Gastroesophageal sphincter (tissue), 4 donors: ENCODE results near the gene SPAG4. TPM values are rescaled to one million over a fixed set of nuclear protein-coding genes. Genes with fewer than 3 reads are reported as not detected.

Source experiments
- ATAC-seq: fragments of 150-250 bp; one replicate; pipeline ENCODE4 v1.9.1; 2016; ENCODE audit warnings: mild to moderate bottlenecking, moderate library complexity
- H3K27ac ChIP-seq, 4 donors: fragments of 200-600 bp; sonication (generic) in 3 of 4; 1 replicate in 3 of 4; 2 replicates in 1 of 4; pipeline ENCODE4 v1.5.1; 2016 to 2019
- H3K27me3 ChIP-seq: fragments of 200-600 bp; sonication (generic); one replicate; pipeline ENCODE4 v1.5.1; 2019
- H3K36me3 ChIP-seq, 2 donors: fragments of 200-600 bp; sonication (generic); one replicate each; pipeline ENCODE4 v1.5.1; 2019; ENCODE audit warnings: control low read depth in 1 of 2
- H3K4me1 ChIP-seq, 3 donors: fragments of 200-600 bp; sonication (generic); 1 replicate in 2 of 3; 2 replicates in 1 of 3; pipeline ENCODE4 v1.5.1; 2016 to 2019; ENCODE audit warnings: control low read depth in 2 of 3
- H3K4me3 ChIP-seq, 2 donors: fragments of 200-600 bp; sonication (generic); one replicate each; pipeline ENCODE4 v1.5.1; 2019; ENCODE audit warnings: mild to moderate bottlenecking in 1 of 2, moderate library complexity in 1 of 2
- H3K9me3 ChIP-seq, 3 donors: fragments of 200-600 bp; sonication (generic); one replicate each; pipeline ENCODE4 v1.5.1; 2017 to 2019; ENCODE audit warnings: control low read depth in 2 of 3
- EP300 ChIP-seq: sonication (generic); formaldehyde crosslinking; IDR thresholded peaks from one replicate; pipeline ENCODE4 v1.6.1; 2017; ENCODE audit warnings: antibody characterized with exemption, mild to moderate bottlenecking
- POLR2A ChIP-seq, 2 donors: fragments of 450-650 bp; IDR thresholded peaks; one replicate each; pipeline ENCODE4 v1.6.1; 2017; ENCODE audit warnings: antibody characterized with exemption in 2 of 2, mild to moderate bottlenecking in 2 of 2, moderate library complexity in 1 of 2
- POLR2AphosphoS5 ChIP-seq: sonication (generic); formaldehyde crosslinking; IDR thresholded peaks from one replicate; pipeline ENCODE4 v1.6.1; 2017; ENCODE audit warnings: antibody characterized with exemption
- WGBS, 2 donors: methylation state at CpG; one replicate each; pipeline ENCODE4 v1.1.5; 2018; ENCODE audit warnings: low coverage in 1 of 2; 5-methylcytosine and 5-hydroxymethylcytosine counted together
- total RNA-seq, 4 donors: library from RNA; depleted of rRNA; stranded (reverse); fragments of >200 nt; gene quantifications; one replicate each; pipeline ENCODE4 v1.1.0, GENCODE V29; 2016
- TF ChIP-seq, protein P1 (sequence below), 4 experiments: fragments of 200-600 bp in 2 of 4; fragments of 450-650 bp in 2 of 4; sonication (generic) in 1 of 4; IDR thresholded peaks; one replicate each; pipeline ENCODE4 v1.5.1; 2017 to 2019; ENCODE audit warnings: antibody characterized with exemption in 4 of 4, mild to moderate bottlenecking in 2 of 4, moderate library complexity in 2 of 4

Gene SPAG4
- total RNA-seq, 4 donors from 2014 or later: 0.85 to 3.5 (median 2.9) TPM

DNA sequence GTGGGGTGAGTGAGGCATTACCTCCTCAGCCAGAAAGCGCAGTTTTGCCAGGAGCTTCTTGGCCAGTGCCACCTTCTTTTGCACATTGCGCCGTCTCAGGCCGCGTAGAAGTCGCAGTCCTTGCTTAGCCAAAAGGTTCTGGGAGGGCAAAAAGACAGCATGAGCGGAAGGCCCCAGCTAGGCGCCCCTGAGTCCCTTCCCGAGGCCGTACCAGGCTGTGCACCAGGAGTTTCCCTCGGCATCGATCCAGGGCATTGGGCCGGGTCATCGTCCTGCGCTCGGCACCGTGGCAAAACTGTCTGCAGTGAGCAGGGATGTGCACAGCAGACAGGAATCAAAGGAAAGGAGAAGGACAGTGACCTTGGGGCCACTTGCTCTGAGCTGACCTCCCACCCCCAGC is 20.2 kb upstream of the SPAG4 start:
- peaks cover 23% of the 10 kb centered on the region for H3K27me3 ChIP-seq
- H3K36me3 ChIP-seq: no peaks in the 10 kb centered on the region
- ATAC-seq: no peak
- no peak for TF ChIP-seq POLR2AphosphoS5
- TF ChIP-seq, protein P1, sequence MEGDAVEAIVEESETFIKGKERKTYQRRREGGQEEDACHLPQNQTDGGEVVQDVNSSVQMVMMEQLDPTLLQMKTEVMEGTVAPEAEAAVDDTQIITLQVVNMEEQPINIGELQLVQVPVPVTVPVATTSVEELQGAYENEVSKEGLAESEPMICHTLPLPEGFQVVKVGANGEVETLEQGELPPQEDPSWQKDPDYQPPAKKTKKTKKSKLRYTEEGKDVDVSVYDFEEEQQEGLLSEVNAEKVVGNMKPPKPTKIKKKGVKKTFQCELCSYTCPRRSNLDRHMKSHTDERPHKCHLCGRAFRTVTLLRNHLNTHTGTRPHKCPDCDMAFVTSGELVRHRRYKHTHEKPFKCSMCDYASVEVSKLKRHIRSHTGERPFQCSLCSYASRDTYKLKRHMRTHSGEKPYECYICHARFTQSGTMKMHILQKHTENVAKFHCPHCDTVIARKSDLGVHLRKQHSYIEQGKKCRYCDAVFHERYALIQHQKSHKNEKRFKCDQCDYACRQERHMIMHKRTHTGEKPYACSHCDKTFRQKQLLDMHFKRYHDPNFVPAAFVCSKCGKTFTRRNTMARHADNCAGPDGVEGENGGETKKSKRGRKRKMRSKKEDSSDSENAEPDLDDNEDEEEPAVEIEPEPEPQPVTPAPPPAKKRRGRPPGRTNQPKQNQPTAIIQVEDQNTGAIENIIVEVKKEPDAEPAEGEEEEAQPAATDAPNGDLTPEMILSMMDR (IDR thresholded peaks at IDR 0.05): no peak
- TF ChIP-seq EP300: no peak
- TF ChIP-seq POLR2A (IDR thresholded peaks at IDR 0.05): no peak
- no peak overlapping the region for H3K27ac ChIP-seq
- no peaks in the 10 kb centered on the region for H3K9me3 ChIP-seq
- H3K4me3 ChIP-seq: no peak overlapping the region
- H3K4me1 ChIP-seq: peaks cover 0 to 3% (median 0%) of the 10 kb centered on the region in 3 donors
- WGBS, 2 donors: 88 to 100% methylated on average over 1 to 16 of the region's 17 CpGs

GRCh38 chr20:35595901-35596300 is 19.7 kb upstream of the SPAG4 start:
- Histone ChIP-seq H3K36me3 (no peaks in the 10 kb centered on the region), H3K4me1 (peaks cover 0 to 7% (median 4%) of the 10 kb centered on the region in 3 donors), H3K9me3 (no peaks in the 10 kb centered on the region), H3K27ac (no peak overlapping the region), H3K4me3 (no peak overlapping the region), H3K27me3 (peaks cover 27% of the 10 kb centered on the region)
- no peak for ATAC-seq
- 70 to 81% methylated on average over 3 to 5 of the region's 7 CpGs for whole genome bisulfite sequencing, 2 donors
- no peak for TF ChIP-seq POLR2A (IDR thresholded peaks at IDR 0.05)
- no peak for TF ChIP-seq EP300
- TF ChIP-seq POLR2AphosphoS5: no peak
- TF ChIP-seq, protein P1 (IDR thresholded peaks at IDR 0.05): no peak

GRCh38 chr20:35597186-35597585 is 18.4 kb upstream of the SPAG4 start:
- peaks cover 0 to 20% (median 12%) of the 10 kb centered on the region in 3 donors for H3K4me1 ChIP-seq
- H3K4me3 ChIP-seq: no peak overlapping the region
- no peaks in the 10 kb centered on the region for H3K9me3 ChIP-seq
- no peak overlapping the region for H3K27ac ChIP-seq
- no peak for ATAC-seq
- TF ChIP-seq POLR2AphosphoS5: no peak
- TF ChIP-seq, protein P1 (IDR thresholded peaks at IDR 0.05): no peak
- TF ChIP-seq EP300: no peak
- no peak for TF ChIP-seq POLR2A (IDR thresholded peaks at IDR 0.05)
- H3K27me3 ChIP-seq: peaks cover 36% of the 10 kb centered on the region
- no peaks in the 10 kb centered on the region for H3K36me3 ChIP-seq
- 67 to 79% methylated on average over 2 of the region's 2 CpGs for WGBS, 2 donors

DNA sequence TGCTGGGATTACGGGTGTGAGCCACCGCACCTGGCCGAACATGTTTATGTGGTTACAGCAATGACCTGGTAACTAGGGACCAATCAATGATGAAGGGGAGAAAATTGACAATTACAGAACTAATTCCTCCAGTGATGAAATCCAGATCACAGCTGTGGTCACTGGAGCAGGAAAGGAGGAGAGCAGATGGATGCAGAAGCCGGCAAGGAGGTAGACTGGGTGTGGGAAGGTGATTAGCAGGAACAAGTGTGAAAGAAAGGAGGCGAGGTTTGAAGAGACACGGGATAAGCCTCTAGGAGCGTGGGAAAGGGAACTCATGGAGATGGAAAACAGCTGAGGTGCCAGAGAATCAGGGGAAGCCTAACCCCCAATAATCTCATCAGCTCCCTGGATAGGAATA is 17.2 kb upstream of the SPAG4 start:
- Histone ChIP-seq H3K9me3 (no peaks in the 10 kb centered on the region), H3K27me3 (peaks cover 37% of the 10 kb centered on the region), H3K36me3 (no peaks in the 10 kb centered on the region), H3K4me1 (peaks cover 0 to 21% (median 12%) of the 10 kb centered on the region in 3 donors), H3K27ac (no peak overlapping the region), H3K4me3 (no peak overlapping the region)
- no peak for TF ChIP-seq POLR2A (IDR thresholded peaks at IDR 0.05)
- TF ChIP-seq, protein P1 (IDR thresholded peaks at IDR 0.05): no peak
- no peak for TF ChIP-seq POLR2AphosphoS5
- 37 to 44% methylated on average over 3 to 4 of the region's 7 CpGs for WGBS, 2 donors
- no peak for ATAC-seq

DNA sequence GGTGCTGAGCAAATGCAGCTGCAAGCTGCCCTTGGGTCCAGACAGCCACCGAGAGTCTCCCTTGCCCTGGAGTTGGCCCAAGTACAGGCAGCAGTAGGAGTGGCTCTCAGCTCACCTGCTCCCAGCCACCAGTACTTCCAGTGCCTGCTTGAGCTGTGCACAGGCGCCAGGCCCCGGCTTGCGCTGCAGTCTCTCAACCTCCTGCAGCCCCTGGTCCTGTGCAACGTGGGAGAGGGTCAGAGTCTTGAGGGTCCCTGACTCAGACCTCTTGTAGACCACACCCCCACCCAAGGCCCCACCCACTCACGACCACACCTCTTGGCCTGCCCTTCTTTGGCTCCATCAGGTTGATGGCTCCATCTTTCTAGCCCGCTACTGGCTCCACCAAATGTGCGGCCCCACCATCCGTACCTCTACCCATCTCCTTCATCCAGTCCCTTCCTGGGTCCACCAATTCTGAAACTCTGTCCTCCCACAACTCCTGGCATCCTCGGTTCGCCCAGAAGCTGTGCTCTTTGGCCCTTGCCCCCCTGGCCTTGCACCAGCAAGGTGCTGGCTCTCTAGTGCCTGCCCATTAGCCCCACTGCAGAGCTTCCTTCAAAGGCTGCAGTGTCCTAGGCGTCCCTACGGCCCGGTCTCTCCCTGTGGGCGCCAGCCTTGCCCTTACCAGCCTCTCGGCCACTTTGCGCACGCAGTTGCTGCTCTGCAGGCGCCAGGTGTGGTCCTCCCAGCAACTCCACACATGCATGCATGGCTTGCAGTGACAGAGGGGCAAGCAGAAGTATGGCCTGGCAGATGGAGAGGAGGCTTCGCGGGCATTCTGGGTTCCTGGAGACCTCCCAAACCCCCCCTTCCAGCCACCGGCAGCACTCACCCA is 16.5 kb upstream of the SPAG4 start:
- Histone ChIP-seq H3K4me3 (no peak overlapping the region), H3K9me3 (no peaks in the 10 kb centered on the region), H3K36me3 (no peaks in the 10 kb centered on the region), H3K4me1 (peaks cover 0 to 21% (median 12%) of the 10 kb centered on the region in 3 donors), H3K27ac (no peak overlapping the region), H3K27me3 (peaks cover 37% of the 10 kb centered on the region)
- WGBS, 2 donors: 89 to 96% methylated on average over 5 to 14 of the region's 22 CpGs
- TF ChIP-seq POLR2AphosphoS5 (no peak), POLR2A (IDR thresholded peaks at IDR 0.05) (no peak), EP300 (no peak)
- TF ChIP-seq, protein P1 (IDR thresholded peaks at IDR 0.05): no peak
- no peak for ATAC-seq
